ENCODE data around the gene AZU1.

GRCh38 chr19:784541-784940 lies 43.1 kb upstream of the AZU1 start:
- TF ChIP-seq CTCF (IDR thresholded peaks at IDR 0.05) (no peak), POLR2A (IDR thresholded peaks at IDR 0.05) (no peak)

Measured in thyroid gland (tissue), 4 donors.